ENCODE data around the gene ACTR5. TPM values are rescaled to one million over a fixed set of nuclear protein-coding genes. Genes with fewer than 3 reads are reported as not detected.
"Not testable (repeated sequence)": the region's sequence is repeated elsewhere in the genome, so short reads cannot be mapped to it uniquely, and the experiment has no call there.

Gene ACTR5
- total and polyA plus RNA-seq, 4 donors = 1.9 to 5.4 (median 4.0) TPM

DNA sequence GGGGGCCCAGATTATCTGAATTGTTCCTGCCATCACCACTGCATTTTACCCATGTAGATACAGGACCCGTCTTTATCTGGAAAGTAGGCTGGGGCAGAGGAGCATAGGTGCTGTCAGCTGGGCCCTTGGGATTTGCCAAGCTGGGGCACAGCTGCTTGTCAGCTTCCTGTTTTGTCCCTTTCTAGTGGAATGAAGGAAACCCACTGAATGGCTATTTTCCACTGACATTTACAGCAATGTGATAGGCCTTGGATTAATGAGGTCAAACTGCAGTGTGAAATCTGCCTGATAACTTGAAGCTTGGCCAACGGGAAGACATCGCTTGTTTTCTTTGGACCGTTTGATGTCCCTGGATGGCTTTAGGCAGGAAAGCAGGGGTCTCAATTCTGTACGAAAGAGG is 63.9 kb downstream of the ACTR5 start:
- peak; percentile 82 for TF ChIP-seq NR2F2 (IDR thresholded peaks at IDR 0.05)
- TF ChIP-seq HNF4G (IDR thresholded peaks at IDR 0.05) = no peak
- Histone ChIP-seq H3K4me3 (ENCODE audit: low read depth in 1 of 3, low read length in 3 of 3) (no peak overlapping the region), H3K4me1 (ENCODE audit: control insufficient read depth in 4 of 4, insufficient read depth in 4 of 4, low read length in 3 of 4) (no peaks in the 10 kb centered on the region), H3K9me3 (ENCODE audit: control insufficient read depth in 4 of 4, low read length in 3 of 4) (no peaks in the 10 kb centered on the region), H3K9ac (ENCODE audit: low read depth in 1 of 2, low read length in 2 of 2) (no peak overlapping the region), H3K27me3 (ENCODE audit: control insufficient read depth in 4 of 4, insufficient read depth in 4 of 4, low read length in 3 of 4) (peaks cover 0 to 3% (median 1%) of the 10 kb centered on the region in 4 donors), H3K36me3 (ENCODE audit: control insufficient read depth in 4 of 4, insufficient read depth in 3 of 4, low read depth in 1 of 4, low read length in 3 of 4) (no peaks in the 10 kb centered on the region), H3K27ac (ENCODE audit: low read depth in 1 of 2, low read length in 2 of 2) (no peak overlapping the region)
- no peak for DNase-seq (ENCODE audit: low spot score)
- WGBS = 75% methylated on average over 5 of the region's 5 CpGs

DNA sequence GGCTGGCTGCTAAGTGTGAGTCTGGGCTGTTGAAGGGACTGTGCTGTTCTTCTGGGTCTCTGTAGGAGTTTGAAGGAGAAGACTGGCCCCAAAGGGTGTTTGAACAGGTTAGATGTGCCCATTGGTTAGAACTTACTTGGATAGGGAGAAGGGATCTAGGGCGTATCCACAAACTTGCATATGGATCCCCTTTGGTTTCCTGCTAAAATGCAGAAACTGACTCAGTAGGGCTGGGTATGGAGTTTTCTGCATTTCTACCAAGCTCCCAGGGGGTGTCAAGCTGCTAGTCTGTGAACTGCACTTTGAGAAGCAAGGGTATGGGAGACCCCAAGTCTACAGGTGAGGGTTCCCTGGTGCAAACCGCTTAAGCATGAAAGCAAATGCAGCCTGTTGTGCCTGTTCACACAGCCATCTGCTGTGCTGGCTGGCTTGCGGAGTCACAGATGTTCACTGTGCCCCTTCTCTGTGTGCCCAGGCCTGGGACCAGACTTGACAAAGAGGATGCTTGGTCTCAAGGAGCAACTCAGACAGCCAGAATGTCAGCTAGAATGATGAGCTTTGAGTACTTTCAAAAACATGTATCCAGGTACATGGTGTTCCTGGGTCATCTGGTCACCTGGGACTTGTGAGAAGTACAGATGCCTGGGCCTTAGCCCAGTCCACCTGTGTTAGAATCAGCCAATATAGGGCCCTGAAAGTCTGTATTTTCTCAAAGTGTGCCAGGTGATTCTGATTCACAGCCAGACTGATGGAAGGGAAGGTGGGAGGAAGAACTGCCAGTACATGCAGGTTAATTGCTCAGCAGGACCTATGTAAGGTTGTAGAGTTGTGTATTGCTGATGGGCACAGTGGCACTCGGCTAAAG is 64.7 kb downstream of the ACTR5 start:
- Histone ChIP-seq H3K4me3 (ENCODE audit: low read depth in 1 of 3, low read length in 3 of 3) (no peak overlapping the region), H3K9me3 (ENCODE audit: control insufficient read depth in 4 of 4, low read length in 3 of 4) (no peaks in the 10 kb centered on the region), H3K36me3 (ENCODE audit: control insufficient read depth in 4 of 4, insufficient read depth in 3 of 4, low read depth in 1 of 4, low read length in 3 of 4) (no peaks in the 10 kb centered on the region), H3K9ac (ENCODE audit: low read depth in 1 of 2, low read length in 2 of 2) (no peak overlapping the region), H3K27me3 (ENCODE audit: control insufficient read depth in 4 of 4, insufficient read depth in 4 of 4, low read length in 3 of 4) (no peaks in the 10 kb centered on the region), H3K4me1 (ENCODE audit: control insufficient read depth in 4 of 4, insufficient read depth in 4 of 4, low read length in 3 of 4) (no peaks in the 10 kb centered on the region), H3K27ac (ENCODE audit: low read depth in 1 of 2, low read length in 2 of 2) (no peak overlapping the region)
- no peak for DNase-seq (ENCODE audit: low spot score)
- 89% methylated on average over 4 of the region's 4 CpGs for WGBS
- TF ChIP-seq FOXA2 (IDR thresholded peaks at IDR 0.05) (no peak), TAF1 (conservative IDR thresholded peaks at IDR 0.05) (no peak), GABPA (IDR thresholded peaks at IDR 0.05 in 1 of 2, conservative IDR thresholded peaks at IDR 0.05 in 1 of 2) (no peak), HNF4A (conservative IDR thresholded peaks at IDR 0.05) (no peak), JUND (IDR thresholded peaks at IDR 0.05) (no peak), RXRA (IDR thresholded peaks at IDR 0.05) (no peak), EGR1 (IDR thresholded peaks at IDR 0.05; ENCODE audit: low read depth in 2 of 2) (no peak), SP1 (IDR thresholded peaks at IDR 0.05) (no peak), FOXA1 (IDR thresholded peaks at IDR 0.05) (no peak), HNF4G (IDR thresholded peaks at IDR 0.05) (no peak)
- TF ChIP-seq, protein P1, sequence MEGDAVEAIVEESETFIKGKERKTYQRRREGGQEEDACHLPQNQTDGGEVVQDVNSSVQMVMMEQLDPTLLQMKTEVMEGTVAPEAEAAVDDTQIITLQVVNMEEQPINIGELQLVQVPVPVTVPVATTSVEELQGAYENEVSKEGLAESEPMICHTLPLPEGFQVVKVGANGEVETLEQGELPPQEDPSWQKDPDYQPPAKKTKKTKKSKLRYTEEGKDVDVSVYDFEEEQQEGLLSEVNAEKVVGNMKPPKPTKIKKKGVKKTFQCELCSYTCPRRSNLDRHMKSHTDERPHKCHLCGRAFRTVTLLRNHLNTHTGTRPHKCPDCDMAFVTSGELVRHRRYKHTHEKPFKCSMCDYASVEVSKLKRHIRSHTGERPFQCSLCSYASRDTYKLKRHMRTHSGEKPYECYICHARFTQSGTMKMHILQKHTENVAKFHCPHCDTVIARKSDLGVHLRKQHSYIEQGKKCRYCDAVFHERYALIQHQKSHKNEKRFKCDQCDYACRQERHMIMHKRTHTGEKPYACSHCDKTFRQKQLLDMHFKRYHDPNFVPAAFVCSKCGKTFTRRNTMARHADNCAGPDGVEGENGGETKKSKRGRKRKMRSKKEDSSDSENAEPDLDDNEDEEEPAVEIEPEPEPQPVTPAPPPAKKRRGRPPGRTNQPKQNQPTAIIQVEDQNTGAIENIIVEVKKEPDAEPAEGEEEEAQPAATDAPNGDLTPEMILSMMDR (IDR thresholded peaks at IDR 0.05; ENCODE audit: low read depth, low read length, missing input control) = no peak
- TF ChIP-seq, protein P2, sequence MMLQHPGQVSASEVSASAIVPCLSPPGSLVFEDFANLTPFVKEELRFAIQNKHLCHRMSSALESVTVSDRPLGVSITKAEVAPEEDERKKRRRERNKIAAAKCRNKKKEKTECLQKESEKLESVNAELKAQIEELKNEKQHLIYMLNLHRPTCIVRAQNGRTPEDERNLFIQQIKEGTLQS (IDR thresholded peaks at IDR 0.05) = no peak
- TF ChIP-seq, protein P3, sequence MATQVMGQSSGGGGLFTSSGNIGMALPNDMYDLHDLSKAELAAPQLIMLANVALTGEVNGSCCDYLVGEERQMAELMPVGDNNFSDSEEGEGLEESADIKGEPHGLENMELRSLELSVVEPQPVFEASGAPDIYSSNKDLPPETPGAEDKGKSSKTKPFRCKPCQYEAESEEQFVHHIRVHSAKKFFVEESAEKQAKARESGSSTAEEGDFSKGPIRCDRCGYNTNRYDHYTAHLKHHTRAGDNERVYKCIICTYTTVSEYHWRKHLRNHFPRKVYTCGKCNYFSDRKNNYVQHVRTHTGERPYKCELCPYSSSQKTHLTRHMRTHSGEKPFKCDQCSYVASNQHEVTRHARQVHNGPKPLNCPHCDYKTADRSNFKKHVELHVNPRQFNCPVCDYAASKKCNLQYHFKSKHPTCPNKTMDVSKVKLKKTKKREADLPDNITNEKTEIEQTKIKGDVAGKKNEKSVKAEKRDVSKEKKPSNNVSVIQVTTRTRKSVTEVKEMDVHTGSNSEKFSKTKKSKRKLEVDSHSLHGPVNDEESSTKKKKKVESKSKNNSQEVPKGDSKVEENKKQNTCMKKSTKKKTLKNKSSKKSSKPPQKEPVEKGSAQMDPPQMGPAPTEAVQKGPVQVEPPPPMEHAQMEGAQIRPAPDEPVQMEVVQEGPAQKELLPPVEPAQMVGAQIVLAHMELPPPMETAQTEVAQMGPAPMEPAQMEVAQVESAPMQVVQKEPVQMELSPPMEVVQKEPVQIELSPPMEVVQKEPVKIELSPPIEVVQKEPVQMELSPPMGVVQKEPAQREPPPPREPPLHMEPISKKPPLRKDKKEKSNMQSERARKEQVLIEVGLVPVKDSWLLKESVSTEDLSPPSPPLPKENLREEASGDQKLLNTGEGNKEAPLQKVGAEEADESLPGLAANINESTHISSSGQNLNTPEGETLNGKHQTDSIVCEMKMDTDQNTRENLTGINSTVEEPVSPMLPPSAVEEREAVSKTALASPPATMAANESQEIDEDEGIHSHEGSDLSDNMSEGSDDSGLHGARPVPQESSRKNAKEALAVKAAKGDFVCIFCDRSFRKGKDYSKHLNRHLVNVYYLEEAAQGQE (IDR thresholded peaks at IDR 0.05) = no peak
- TF ChIP-seq, protein P4, sequence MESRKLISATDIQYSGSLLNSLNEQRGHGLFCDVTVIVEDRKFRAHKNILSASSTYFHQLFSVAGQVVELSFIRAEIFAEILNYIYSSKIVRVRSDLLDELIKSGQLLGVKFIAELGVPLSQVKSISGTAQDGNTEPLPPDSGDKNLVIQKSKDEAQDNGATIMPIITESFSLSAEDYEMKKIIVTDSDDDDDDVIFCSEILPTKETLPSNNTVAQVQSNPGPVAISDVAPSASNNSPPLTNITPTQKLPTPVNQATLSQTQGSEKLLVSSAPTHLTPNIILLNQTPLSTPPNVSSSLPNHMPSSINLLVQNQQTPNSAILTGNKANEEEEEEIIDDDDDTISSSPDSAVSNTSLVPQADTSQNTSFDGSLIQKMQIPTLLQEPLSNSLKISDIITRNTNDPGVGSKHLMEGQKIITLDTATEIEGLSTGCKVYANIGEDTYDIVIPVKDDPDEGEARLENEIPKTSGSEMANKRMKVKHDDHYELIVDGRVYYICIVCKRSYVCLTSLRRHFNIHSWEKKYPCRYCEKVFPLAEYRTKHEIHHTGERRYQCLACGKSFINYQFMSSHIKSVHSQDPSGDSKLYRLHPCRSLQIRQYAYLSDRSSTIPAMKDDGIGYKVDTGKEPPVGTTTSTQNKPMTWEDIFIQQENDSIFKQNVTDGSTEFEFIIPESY (IDR thresholded peaks at IDR 0.05) = no peak
- TF ChIP-seq, protein P5, sequence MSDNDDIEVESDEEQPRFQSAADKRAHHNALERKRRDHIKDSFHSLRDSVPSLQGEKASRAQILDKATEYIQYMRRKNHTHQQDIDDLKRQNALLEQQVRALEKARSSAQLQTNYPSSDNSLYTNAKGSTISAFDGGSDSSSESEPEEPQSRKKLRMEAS (IDR thresholded peaks at IDR 0.05) = no peak

DNA sequence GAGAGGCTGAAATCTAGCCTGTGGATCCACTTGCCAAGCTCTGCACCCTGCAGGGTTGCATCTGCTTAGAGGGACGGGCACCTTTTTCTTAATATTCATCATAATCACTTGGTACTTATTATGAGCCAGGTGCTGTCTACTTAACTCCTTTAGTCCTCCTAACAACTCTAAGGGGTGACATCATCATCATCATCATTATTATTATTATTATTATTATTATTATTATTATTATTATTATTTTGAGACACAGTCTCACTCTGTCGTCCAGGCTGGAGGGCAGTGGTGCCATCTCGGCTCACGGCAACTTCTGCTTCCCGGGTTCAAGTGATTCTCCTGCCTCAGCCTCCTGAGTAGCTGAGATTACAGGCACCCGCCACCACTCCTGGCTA is 65.3 kb downstream of the ACTR5 start:
- not testable (repeated sequence) for H3K4me3 ChIP-seq (ENCODE audit: low read depth in 1 of 3, low read length in 3 of 3); H3K36me3 ChIP-seq (ENCODE audit: control insufficient read depth in 4 of 4, insufficient read depth in 3 of 4, low read depth in 1 of 4, low read length in 3 of 4); H3K9me3 ChIP-seq (ENCODE audit: control insufficient read depth in 4 of 4, low read length in 3 of 4); H3K9ac ChIP-seq (ENCODE audit: low read depth in 1 of 2, low read length in 2 of 2); H3K27me3 ChIP-seq (ENCODE audit: control insufficient read depth in 4 of 4, insufficient read depth in 4 of 4, low read length in 3 of 4); H3K4me1 ChIP-seq (ENCODE audit: control insufficient read depth in 4 of 4, insufficient read depth in 4 of 4, low read length in 3 of 4); H3K27ac ChIP-seq (ENCODE audit: low read depth in 1 of 2, low read length in 2 of 2); DNase-seq (ENCODE audit: low spot score)
- 90% methylated on average over 6 of the region's 6 CpGs for WGBS

All from liver (tissue), 9 donors.